Stimulated activated CD4-positive, alpha-beta T cell treated with anti-CD3 and anti-CD28 coated beads, TNF-alpha, amount 100 ng/mL, for 24 hours (primary cell): Measurements from ENCODE around the gene HELZ2.

Experiments used
- DNase-seq, 3 experiments: peaks; one replicate each; pipeline ENCODE4 v3.0.0-alpha.2; 2020; ENCODE audit warnings: low read depth in 3 of 3

HELZ2 gene

GRCh38 chr20:63539441-63540370, 34.3 kb downstream of the HELZ2 start:
- DNase-seq, result no peak

DNA sequence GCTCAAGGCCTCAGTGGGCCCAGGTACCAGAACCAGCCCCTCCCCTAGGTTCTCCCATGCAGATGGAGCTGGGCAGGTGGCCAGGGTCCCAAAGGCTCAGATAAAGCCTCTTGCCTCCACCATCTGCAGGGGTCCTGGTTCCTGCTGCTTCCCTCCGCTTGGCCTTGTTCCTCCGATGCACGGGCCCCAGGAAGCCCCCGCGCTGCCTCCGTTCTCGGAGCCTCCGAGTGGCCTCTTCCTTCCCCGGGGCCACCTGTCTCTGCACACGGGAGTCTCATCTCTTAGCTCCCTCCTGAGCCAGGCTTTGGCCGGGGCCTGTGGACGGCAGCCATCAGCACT, 35.0 kb downstream of the HELZ2 start:
- no peak for DNase-seq

- no peak for DNase-seq
Measured at GRCh38 chr20:63538204-63539091, 35.6 kb downstream of the HELZ2 start.

DNA sequence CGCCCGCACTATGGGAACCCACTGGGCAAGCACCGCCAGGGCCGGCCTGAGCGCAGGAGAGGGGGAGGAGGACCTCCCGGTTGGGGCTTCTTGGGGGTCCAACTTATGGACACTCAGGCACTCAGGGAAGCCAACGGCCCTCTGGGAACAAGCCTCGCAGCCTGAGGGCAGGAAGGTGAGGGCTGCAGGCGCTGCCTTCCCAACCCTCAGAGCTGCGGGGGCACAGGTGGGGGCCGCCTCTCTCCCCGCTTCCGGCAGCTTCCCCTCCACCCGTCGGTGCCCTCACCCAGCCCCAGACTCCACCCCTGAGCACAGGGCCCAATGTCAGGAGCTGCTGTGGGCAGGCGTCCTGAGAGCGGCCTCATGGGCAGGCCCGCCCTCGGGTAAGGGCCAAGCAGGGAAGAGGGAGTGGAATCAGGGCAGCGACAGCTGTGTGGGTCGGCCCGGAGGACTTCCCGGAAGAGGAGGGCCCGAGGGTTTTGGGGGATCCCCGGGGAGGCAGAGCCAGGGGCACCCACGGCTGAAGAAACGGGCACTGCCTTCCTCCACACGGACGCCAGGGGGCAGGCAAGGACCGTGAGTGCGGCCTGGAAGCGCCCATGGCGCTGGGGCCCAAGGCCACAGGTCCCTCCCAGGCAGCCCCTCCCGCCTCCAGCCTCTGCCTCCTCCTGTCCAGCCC, 36.4 kb downstream of the HELZ2 start:
- DNase-seq, result peak; percentile 89 to 95 (median 89)

GRCh38 chr20:63536997-63537524, 37.0 kb downstream of the HELZ2 start, which contains the start of gene PTK6:
PTK6 (minus strand) TSS chr20:63537376; CDS start chr20:63537314, 62 bp downstream.
- DNase-seq, result peak in 1 of 3 experiments; percentile 43

- DNase-seq, result no peak
Measured at GRCh38 chr20:63536241-63536977, 37.6 kb downstream of the HELZ2 start.

DNA sequence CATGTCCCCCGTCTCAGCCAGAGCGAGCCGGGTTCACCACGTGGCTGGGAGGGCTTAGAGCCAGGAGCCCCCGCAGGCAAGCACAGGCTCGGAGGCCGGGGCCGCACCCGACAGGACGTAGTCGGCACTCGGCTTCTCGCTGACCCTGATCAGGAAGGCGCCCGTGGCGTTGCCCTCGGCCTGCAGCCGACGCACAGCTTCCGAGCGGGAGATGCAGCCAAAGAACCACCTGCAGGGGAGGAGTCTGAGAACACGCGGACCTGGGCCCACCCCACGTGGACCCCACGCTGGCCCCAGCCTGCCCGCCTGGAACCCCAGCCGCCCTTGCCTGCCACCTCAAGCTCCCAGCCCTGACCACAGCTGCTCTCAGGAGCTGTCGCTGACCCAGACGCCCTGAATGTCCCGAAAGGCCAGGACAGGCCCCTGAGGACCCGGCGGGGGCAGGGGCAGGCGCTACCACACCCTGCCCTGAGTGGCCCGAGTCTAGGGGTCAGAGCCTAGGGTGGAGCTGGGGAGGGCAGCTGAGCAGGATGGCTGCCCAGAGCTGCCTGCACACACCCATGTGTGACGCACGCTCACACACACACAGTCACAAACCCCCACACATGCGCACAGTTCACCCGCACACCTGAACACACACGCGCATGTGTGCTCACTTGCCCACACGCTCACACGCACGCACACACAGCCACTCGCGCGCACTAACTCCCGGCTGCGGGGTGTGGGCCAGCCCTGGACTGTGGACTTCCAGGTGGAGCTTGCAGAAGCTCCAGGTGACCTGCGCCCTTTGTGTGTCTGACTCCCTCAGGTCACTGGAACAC, 39.0 kb downstream of the HELZ2 start:
- DNase-seq, result no peak

DNA sequence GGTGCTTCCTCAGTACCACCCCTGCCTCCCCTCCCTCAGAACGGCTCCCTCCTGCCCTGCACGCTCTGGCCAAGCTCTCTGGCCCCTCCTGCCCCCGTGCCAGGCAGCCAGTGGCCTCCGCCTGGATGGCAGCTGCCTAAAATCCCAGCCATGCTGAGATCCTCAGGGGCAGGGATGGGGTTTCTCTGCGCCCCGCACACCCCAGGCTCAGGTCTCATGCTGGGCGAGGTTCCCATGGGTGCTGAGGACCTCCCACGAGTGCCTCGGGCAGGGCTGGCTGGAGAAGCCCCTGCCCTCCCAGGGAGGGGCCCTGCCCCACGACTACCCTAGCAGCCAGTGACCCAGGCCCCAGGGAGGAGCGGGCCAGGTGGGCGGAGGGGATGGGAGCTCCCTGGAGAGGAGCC, 39.6 kb downstream of the HELZ2 start:
- DNase-seq, result no peak

GRCh38 chr20:63533871-63534393, 40.1 kb downstream of the HELZ2 start:
- no peak for DNase-seq

GRCh38 chr20:63533388-63533787, 40.7 kb downstream of the HELZ2 start:
- no peak for DNase-seq

- DNase-seq, result no peak
Measured at GRCh38 chr20:63532449-63532971, 41.5 kb downstream of the HELZ2 start.

GRCh38 chr20:63531686-63532448, 42.2 kb downstream of the HELZ2 start:
- DNase-seq, result no peak

- no peak for DNase-seq
Measured at GRCh38 chr20:63530788-63531160, 43.3 kb downstream of the HELZ2 start.

DNA sequence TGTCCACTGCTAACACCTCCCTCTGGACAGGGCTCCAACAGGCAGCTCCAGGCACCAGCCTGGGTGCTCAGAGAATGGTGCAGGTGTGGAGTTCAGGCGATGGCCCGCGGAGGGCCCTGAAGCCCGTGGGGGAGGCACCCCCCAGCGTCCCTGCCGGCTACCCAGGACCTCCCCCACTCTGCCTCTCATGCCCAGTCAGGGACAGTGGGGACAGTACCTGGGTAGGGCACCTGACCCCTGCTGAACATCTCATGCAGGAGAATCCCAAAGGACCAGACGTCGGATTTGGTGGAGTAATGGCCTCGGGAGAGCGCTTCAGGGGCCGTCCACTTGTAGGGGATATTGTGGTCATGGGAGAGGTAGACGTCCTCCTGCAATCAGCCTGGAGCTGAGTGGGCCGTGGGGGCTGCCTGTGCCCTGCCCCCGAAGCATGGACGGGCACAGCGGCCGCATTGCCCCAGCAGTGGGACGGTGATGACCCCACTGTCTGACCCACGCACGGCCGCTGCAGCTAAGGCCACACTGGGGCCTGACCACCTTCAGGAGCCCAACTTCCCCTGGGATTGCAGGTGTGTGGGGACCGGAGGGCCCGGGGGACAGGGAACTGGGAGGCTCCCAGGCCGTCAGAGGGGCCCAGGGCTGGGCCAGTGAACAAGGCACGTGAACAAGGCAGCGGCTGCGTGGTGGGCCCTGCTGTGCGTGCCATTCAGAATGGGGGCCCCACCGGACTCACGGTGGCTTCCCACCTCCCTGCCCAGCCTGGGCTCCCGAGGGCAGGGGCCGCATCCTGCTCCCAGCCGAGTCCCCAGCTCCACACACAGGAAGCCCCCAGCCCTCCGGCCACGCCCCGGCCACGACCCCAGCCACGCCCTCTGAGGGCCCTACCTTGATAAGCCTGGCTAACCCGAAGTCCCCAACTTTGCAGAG, 43.9 kb downstream of the HELZ2 start:
- no peak for DNase-seq

GRCh38 chr20:63529180-63529860, 44.7 kb downstream of the HELZ2 start:
- DNase-seq, result no peak

GRCh38 chr20:63527184-63527583, 46.9 kb downstream of the HELZ2 start:
- no peak for DNase-seq

DNA sequence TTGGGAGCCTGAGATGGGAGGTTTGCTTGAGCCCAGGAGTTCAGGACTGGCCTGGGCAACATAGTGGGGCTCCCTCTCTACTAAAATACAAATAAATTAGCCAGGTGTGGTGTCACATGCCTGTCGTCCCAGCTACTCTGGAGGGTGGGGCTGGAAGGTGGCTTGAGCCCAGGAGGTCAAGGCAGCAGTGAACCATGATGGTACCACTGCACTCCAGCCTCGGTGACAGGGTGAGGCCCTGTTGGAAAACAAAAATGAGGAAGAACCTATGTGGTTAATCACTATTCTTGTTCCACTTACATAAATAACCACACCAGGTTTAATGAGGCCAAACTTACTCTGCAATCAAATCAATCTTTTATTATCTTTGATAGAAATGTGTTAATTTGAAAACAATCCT, 48.1 kb downstream of the HELZ2 start:
- DNase-seq, result no peak
